Tibial nerve (tissue), 4 donors: ENCODE data around the gene PLA2G12A.

Experiments used
- EP300 ChIP-seq, 2 donors: sonication (generic); formaldehyde crosslinking; IDR thresholded peaks; one replicate each; pipeline ENCODE4 v1.6.1; 2017; ENCODE audit warnings: antibody characterized with exemption in 2 of 2, mild to moderate bottlenecking in 1 of 2
- POLR2A ChIP-seq, 2 donors: fragments of 450-650 bp; IDR thresholded peaks; one replicate each; pipeline ENCODE4 v1.6.1; 2017; ENCODE audit warnings: antibody characterized with exemption in 2 of 2, mild to moderate bottlenecking in 2 of 2, moderate library complexity in 2 of 2
- TF ChIP-seq, protein P1 (sequence below), 5 experiments: fragments of 200-600 bp in 3 of 5; fragments of 450-650 bp in 2 of 5; sonication (generic) in 3 of 5; IDR thresholded peaks; one replicate each; pipeline ENCODE4 v1.5.1; 2016 to 2019; ENCODE audit warnings: antibody characterized with exemption in 5 of 5, mild to moderate bottlenecking in 3 of 5, moderate library complexity in 2 of 5

GRCh38 chr4:109749388-109750082, 19.7 kb upstream of the PLA2G12A start:
- TF ChIP-seq, protein P1, sequence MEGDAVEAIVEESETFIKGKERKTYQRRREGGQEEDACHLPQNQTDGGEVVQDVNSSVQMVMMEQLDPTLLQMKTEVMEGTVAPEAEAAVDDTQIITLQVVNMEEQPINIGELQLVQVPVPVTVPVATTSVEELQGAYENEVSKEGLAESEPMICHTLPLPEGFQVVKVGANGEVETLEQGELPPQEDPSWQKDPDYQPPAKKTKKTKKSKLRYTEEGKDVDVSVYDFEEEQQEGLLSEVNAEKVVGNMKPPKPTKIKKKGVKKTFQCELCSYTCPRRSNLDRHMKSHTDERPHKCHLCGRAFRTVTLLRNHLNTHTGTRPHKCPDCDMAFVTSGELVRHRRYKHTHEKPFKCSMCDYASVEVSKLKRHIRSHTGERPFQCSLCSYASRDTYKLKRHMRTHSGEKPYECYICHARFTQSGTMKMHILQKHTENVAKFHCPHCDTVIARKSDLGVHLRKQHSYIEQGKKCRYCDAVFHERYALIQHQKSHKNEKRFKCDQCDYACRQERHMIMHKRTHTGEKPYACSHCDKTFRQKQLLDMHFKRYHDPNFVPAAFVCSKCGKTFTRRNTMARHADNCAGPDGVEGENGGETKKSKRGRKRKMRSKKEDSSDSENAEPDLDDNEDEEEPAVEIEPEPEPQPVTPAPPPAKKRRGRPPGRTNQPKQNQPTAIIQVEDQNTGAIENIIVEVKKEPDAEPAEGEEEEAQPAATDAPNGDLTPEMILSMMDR (IDR thresholded peaks at IDR 0.05) = no peak
- TF ChIP-seq POLR2A (IDR thresholded peaks at IDR 0.05) (no peak), EP300 (IDR thresholded peaks at IDR 0.05) (no peak)
